ENCODE results near the gene IGF2BP2. TPM values are rescaled to one million over a fixed set of nuclear protein-coding genes. Genes with fewer than 3 reads are reported as not detected.

Gene IGF2BP2
- total RNA-seq, 6 donors from 2014 or later, result 11.4 to 60.3 (median 24.9) TPM

- no peak for DNase-seq
- TF ChIP-seq CTCF (IDR thresholded peaks at IDR 0.05) (no peak), EP300 (IDR thresholded peaks at IDR 0.05) (no peak), POLR2AphosphoS5 (IDR thresholded peaks at IDR 0.05) (no peak), POLR2A (IDR thresholded peaks at IDR 0.05) (no peak)
- H3K4me1 ChIP-seq, result peaks cover 12 to 18% (median 16%) of the 10 kb centered on the region in 4 donors
- H3K36me3 ChIP-seq, result no peaks in the 10 kb centered on the region
- ATAC-seq (ENCODE audit: low FRiP score in 2 of 2), result no peak
- peak overlapping the region in 2 of 4 donors; percentile 36 to 40 for H3K27ac ChIP-seq
- H3K9me3 ChIP-seq, result no peaks in the 10 kb centered on the region
- no peaks in the 10 kb centered on the region for H3K27me3 ChIP-seq
- 54 to 61% methylated on average over 5 of the region's 5 CpGs for WGBS, 2 donors
- no peak overlapping the region for H3K4me3 ChIP-seq
Measured at GRCh38 chr3:185746470-185746869, 78.4 kb downstream of the IGF2BP2 start.

- ATAC-seq (ENCODE audit: low FRiP score in 2 of 2) (peak in 1 of 2 donors; percentile 74), DNase-seq (no peak)
- Histone ChIP-seq H3K9me3 (no peaks in the 10 kb centered on the region), H3K27ac (peak overlapping the region in 1 of 4 donors; percentile 40), H3K36me3 (no peaks in the 10 kb centered on the region), H3K4me1 (peaks cover 12 to 18% (median 16%) of the 10 kb centered on the region in 4 donors), H3K27me3 (no peaks in the 10 kb centered on the region), H3K4me3 (no peak overlapping the region)
- no peak for TF ChIP-seq EP300 (IDR thresholded peaks at IDR 0.05)
- TF ChIP-seq CTCF (IDR thresholded peaks at IDR 0.05), result no peak
- TF ChIP-seq POLR2AphosphoS5 (IDR thresholded peaks at IDR 0.05), result no peak
- no peak for TF ChIP-seq POLR2A (IDR thresholded peaks at IDR 0.05)
- WGBS, 2 donors, result 26 to 42% methylated on average over 12 of the region's 12 CpGs
Measured at GRCh38 chr3:185744997-185745843, 79.6 kb downstream of the IGF2BP2 start.

- WGBS, 2 donors, result 69 to 94% methylated on average over 2 of the region's 2 CpGs
- peaks cover 25 to 34% (median 28%) of the 10 kb centered on the region in 4 donors for H3K4me1 ChIP-seq
- H3K36me3 ChIP-seq, result no peaks in the 10 kb centered on the region
- no peaks in the 10 kb centered on the region for H3K27me3 ChIP-seq
- no peak overlapping the region for H3K4me3 ChIP-seq
- no peaks in the 10 kb centered on the region for H3K9me3 ChIP-seq
- ATAC-seq (ENCODE audit: low FRiP score in 2 of 2) (no peak), DNase-seq (no peak)
- no peak overlapping the region for H3K27ac ChIP-seq
- TF ChIP-seq CTCF (IDR thresholded peaks at IDR 0.05) (no peak), EP300 (IDR thresholded peaks at IDR 0.05) (no peak), POLR2A (IDR thresholded peaks at IDR 0.05) (no peak), POLR2AphosphoS5 (IDR thresholded peaks at IDR 0.05) (no peak)
Measured at GRCh38 chr3:185741586-185741985, 83.3 kb downstream of the IGF2BP2 start.

GRCh38 chr3:185740133-185740532, 84.7 kb downstream of the IGF2BP2 start:
- no peak overlapping the region for H3K4me3 ChIP-seq
- WGBS, 2 donors, result 89 to 95% methylated on average over 1 of the region's 1 CpG
- no peaks in the 10 kb centered on the region for H3K9me3 ChIP-seq
- ATAC-seq (ENCODE audit: low FRiP score in 2 of 2) (no peak), DNase-seq (no peak)
- H3K36me3 ChIP-seq, result no peaks in the 10 kb centered on the region
- no peak overlapping the region for H3K27ac ChIP-seq
- H3K4me1 ChIP-seq, result peaks cover 14 to 26% (median 16%) of the 10 kb centered on the region in 4 donors
- TF ChIP-seq POLR2A (IDR thresholded peaks at IDR 0.05), result no peak
- TF ChIP-seq POLR2AphosphoS5 (IDR thresholded peaks at IDR 0.05), result no peak
- TF ChIP-seq CTCF (IDR thresholded peaks at IDR 0.05), result no peak
- TF ChIP-seq EP300 (IDR thresholded peaks at IDR 0.05), result no peak
- H3K27me3 ChIP-seq, result no peaks in the 10 kb centered on the region

Measured in upper lobe of left lung (tissue), 6 donors.